ENCODE results near the gene CAT. TPM values are rescaled to one million over a fixed set of nuclear protein-coding genes. Genes with fewer than 3 reads are reported as not detected.

Gene CAT
- total and polyA plus RNA-seq, 9 of the 15 experiments (the other 6 are each of a cell fraction or from before 2014, with no cell fraction given) = 86.7 to 183 (median 114) TPM

DNA sequence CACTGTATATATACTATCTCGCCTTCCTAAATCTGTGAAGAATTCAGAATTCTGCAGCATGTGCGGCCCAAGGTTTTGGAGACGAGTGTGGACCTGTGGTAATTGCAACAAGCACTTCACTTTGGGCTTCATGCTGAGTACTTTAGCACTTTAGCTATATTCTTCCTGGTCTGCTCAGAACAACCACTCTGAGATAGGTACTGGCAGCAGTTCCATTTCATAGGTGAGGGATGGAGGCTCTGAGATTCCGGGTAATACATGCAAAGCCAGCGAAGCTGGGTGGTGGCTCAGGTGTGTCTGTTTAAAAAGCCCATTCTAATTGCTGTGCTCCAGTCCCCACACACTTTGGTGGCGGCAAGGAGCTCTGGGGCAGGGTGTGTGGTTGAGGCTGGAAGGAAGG, 68.4 kb downstream of the CAT start (continued):
- no peak for TF ChIP-seq CTCFL (IDR thresholded peaks at IDR 0.05; ENCODE audit: borderline replicate concordance, insufficient read depth, low read depth, low read length, poor library complexity, severe bottlenecking)

DNA sequence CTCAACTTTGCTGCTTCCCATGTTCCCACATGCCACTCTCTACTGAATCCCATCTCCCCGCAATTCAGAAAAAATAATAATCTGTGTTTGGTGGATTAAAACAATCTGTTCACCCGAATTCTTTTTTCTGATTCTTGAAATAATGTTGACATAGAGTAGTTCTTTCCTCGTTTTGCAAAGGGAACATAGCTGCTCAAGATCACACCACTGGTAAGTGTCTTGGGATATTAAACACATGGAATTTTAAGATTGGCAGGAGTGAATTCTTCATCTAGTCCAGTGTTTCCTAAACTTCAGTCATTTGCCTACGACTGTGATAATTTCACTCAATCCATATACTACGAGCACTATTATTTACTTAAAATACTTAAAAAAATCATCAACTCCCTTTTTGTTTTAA, 68.9 kb downstream of the CAT start:
- H3K9me3 ChIP-seq (replicated peaks; ENCODE audit: control insufficient read depth, insufficient read depth, low read depth, low read length) = no peaks in the 10 kb centered on the region
- in situ Hi-C loops (cut with MboI) = no loop called here
- ChIA-PET CTCF (ENCODE audit: low intra/inter-chr PET ratio) (no interaction called here), POLR2A (no interaction called here)
- H3K79me2 ChIP-seq (ENCODE audit: control insufficient read depth, insufficient read depth, low read length) = no peaks in the 10 kb centered on the region
- no peaks in the 10 kb centered on the region for H3K36me3 ChIP-seq (ENCODE audit: control insufficient read depth, insufficient read depth, low read length)
- H3K4me2 ChIP-seq (ENCODE audit: insufficient read depth, low read length) = no peak overlapping the region
- DNase-seq (ENCODE audit: extremely low read depth in 1 of 4, low spot score in 3 of 4) (no peak), ATAC-seq (no peak), FAIRE-seq (no peak)
- intact Hi-C loops (cut with micrococcal nuclease) = no loop called here
- no peak overlapping the region for H3K27ac ChIP-seq (ENCODE audit: extremely low read depth, low read depth, low read length)
- no peak overlapping the region for H3K4me3 ChIP-seq
- H4K20me1 ChIP-seq (replicated peaks; ENCODE audit: control insufficient read depth, insufficient read depth, low read length) = no peaks in the 10 kb centered on the region
- BruUV-seq (replicated peaks) = no TSS peak
- no peak overlapping the region for H3K9ac ChIP-seq (ENCODE audit: insufficient read depth in 1 of 2, low read depth in 2 of 2, low read length in 2 of 2)
- no peaks in the 10 kb centered on the region for H3K27me3 ChIP-seq (ENCODE audit: control insufficient read depth in 2 of 2, insufficient read depth in 2 of 2, low read length in 2 of 2)
- no peaks in the 10 kb centered on the region for H3K4me1 ChIP-seq (replicated peaks in 1 of 2; ENCODE audit: control insufficient read depth in 2 of 2, insufficient read depth in 2 of 2, low read length in 2 of 2)
- no peak overlapping the region for H2AFZ ChIP-seq (ENCODE audit: low read depth, low read length)
- 35% methylated on average over 5 of the region's 5 CpGs for WGBS (ENCODE audit: insufficient coverage, low coverage, missing lambda C conversion rate)
- no peaks in the 10 kb centered on the region for H3K9me1 ChIP-seq (ENCODE audit: control insufficient read depth, insufficient read depth, low read length)
- TF ChIP-seq DACH1 (IDR thresholded peaks at IDR 0.05; ENCODE audit: partially characterized antibody) (no peak), ESRRB (CRISPR knock-in tag; IDR thresholded peaks at IDR 0.05; ENCODE audit: borderline replicate concordance) (no peak), ZNF695 (CRISPR knock-in tag; IDR thresholded peaks at IDR 0.05) (no peak), PHB2 (IDR thresholded peaks at IDR 0.05; ENCODE audit: low read depth) (no peak), PYGO2 (tag; IDR thresholded peaks at IDR 0.05) (no peak), HLTF (IDR thresholded peaks at IDR 0.05) (no peak), KLF1 (tag; IDR thresholded peaks at IDR 0.05) (no peak), ZZZ3 (IDR thresholded peaks at IDR 0.05) (no peak), MTA2 (IDR thresholded peaks at IDR 0.05; ENCODE audit: low read depth) (no peak), ZNF766 (CRISPR knock-in tag; conservative IDR thresholded peaks at IDR 0.05) (no peak), LCOR (CRISPR knock-in tag; IDR thresholded peaks at IDR 0.05) (no peak), ZC3H4 (CRISPR knock-in tag; IDR thresholded peaks at IDR 0.05; ENCODE audit: borderline replicate concordance) (no peak)
- TF ChIP-seq, protein P1, sequence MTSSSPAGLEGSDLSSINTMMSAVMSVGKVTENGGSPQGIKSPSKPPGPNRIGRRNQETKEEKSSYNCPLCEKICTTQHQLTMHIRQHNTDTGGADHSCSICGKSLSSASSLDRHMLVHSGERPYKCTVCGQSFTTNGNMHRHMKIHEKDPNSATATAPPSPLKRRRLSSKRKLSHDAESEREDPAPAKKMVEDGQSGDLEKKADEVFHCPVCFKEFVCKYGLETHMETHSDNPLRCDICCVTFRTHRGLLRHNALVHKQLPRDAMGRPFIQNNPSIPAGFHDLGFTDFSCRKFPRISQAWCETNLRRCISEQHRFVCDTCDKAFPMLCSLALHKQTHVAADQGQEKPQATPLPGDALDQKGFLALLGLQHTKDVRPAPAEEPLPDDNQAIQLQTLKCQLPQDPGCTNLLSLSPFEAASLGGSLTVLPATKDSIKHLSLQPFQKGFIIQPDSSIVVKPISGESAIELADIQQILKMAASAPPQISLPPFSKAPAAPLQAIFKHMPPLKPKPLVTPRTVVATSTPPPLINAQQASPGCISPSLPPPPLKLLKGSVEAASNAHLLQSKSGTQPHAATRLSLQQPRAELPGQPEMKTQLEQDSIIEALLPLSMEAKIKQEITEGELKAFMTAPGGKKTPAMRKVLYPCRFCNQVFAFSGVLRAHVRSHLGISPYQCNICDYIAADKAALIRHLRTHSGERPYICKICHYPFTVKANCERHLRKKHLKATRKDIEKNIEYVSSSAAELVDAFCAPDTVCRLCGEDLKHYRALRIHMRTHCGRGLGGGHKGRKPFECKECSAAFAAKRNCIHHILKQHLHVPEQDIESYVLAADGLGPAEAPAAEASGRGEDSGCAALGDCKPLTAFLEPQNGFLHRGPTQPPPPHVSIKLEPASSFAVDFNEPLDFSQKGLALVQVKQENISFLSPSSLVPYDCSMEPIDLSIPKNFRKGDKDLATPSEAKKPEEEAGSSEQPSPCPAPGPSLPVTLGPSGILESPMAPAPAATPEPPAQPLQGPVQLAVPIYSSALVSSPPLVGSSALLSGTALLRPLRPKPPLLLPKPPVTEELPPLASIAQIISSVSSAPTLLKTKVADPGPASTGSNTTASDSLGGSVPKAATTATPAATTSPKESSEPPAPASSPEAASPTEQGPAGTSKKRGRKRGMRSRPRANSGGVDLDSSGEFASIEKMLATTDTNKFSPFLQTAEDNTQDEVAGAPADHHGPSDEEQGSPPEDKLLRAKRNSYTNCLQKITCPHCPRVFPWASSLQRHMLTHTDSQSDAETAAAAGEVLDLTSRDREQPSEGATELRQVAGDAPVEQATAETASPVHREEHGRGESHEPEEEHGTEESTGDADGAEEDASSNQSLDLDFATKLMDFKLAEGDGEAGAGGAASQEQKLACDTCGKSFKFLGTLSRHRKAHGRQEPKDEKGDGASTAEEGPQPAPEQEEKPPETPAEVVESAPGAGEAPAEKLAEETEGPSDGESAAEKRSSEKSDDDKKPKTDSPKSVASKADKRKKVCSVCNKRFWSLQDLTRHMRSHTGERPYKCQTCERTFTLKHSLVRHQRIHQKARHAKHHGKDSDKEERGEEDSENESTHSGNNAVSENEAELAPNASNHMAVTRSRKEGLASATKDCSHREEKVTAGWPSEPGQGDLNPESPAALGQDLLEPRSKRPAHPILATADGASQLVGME (CRISPR knock-in tag; IDR thresholded peaks at IDR 0.05) = no peak
